HuH-7 (cell line): ENCODE data around the gene MARCHF10.
"Not testable (repeated sequence)": the region's sequence is repeated elsewhere in the genome, so short reads cannot be mapped to it uniquely, and the experiment has no call there.

Source experiments
- DNase-seq: peaks from one replicate; pipeline ENCODE4 v3.0.0; 2011; ENCODE audit warnings: low spot score

Gene MARCHF10

GRCh38 chr17:62790564-62790986, 17.5 kb downstream of the MARCHF10 start:
- DNase-seq: no peak

- DNase-seq: no peak
These were observed 20.7 kb downstream of the MARCHF10 start for GRCh38 chr17:62787366-62787765.

- no peak for DNase-seq
These were observed 21.5 kb downstream of the MARCHF10 start for GRCh38 chr17:62786646-62787045.

GRCh38 chr17:62785983-62786382, 22.1 kb downstream of the MARCHF10 start:
- DNase-seq: not testable (repeated sequence)

- DNase-seq: no peak
These were observed 25.3 kb downstream of the MARCHF10 start for GRCh38 chr17:62782730-62783270.

GRCh38 chr17:62781831-62782251, 26.3 kb downstream of the MARCHF10 start:
- no peak for DNase-seq

- DNase-seq: no peak
These were observed 26.8 kb downstream of the MARCHF10 start for GRCh38 chr17:62781356-62781755.

GRCh38 chr17:62780951-62781350, 27.2 kb downstream of the MARCHF10 start:
- DNase-seq: no peak

- no peak for DNase-seq
These were observed 27.8 kb downstream of the MARCHF10 start for GRCh38 chr17:62780269-62780668.

- no peak for DNase-seq
These were observed 29.0 kb downstream of the MARCHF10 start for GRCh38 chr17:62778990-62779681.

GRCh38 chr17:62775876-62776275, 32.2 kb downstream of the MARCHF10 start:
- no peak for DNase-seq

- DNase-seq: no peak
These were observed 33.8 kb downstream of the MARCHF10 start for GRCh38 chr17:62774338-62774737.

GRCh38 chr17:62767997-62768396, 40.1 kb downstream of the MARCHF10 start:
- DNase-seq: no peak

GRCh38 chr17:62765351-62765750, 42.8 kb downstream of the MARCHF10 start:
- DNase-seq: no peak

- DNase-seq: no peak
These were observed 44.1 kb downstream of the MARCHF10 start for GRCh38 chr17:62763891-62764600.

GRCh38 chr17:62761884-62762283, 46.2 kb downstream of the MARCHF10 start:
- DNase-seq: no peak

GRCh38 chr17:62760945-62761267, 47.2 kb downstream of the MARCHF10 start:
- no peak for DNase-seq

GRCh38 chr17:62760059-62760944, 47.8 kb downstream of the MARCHF10 start:
- no peak for DNase-seq

GRCh38 chr17:62757500-62757951, 50.6 kb downstream of the MARCHF10 start:
- no peak for DNase-seq

GRCh38 chr17:62756198-62756597, 51.9 kb downstream of the MARCHF10 start:
- no peak for DNase-seq

GRCh38 chr17:62755141-62755851, 52.8 kb downstream of the MARCHF10 start:
- DNase-seq: no peak

- no peak for DNase-seq
These were observed 53.5 kb downstream of the MARCHF10 start for GRCh38 chr17:62754631-62755030.
